Suppressor macrophage treated with lipopolysaccharide for 4 hours (primary cell): Measurements from ENCODE around the gene VOPP1.
"Not testable (repeated sequence)": the region's sequence is repeated elsewhere in the genome, so short reads cannot be mapped to it uniquely, and the experiment has no call there.

Experiments
- DNase-seq: peaks from one replicate; pipeline ENCODE4 v3.0.0-alpha.2; 2020

VOPP1 gene

GRCh38 chr7:55527307-55527706, 45.0 kb downstream of the VOPP1 start:
- DNase-seq: no peak

GRCh38 chr7:55526770-55527169, 45.5 kb downstream of the VOPP1 start:
- DNase-seq: peak; percentile 56

- DNase-seq: no peak
Measured at GRCh38 chr7:55526329-55526728, 46.0 kb downstream of the VOPP1 start.

- no peak for DNase-seq
Measured at GRCh38 chr7:55524558-55525310, 47.6 kb downstream of the VOPP1 start.

DNA sequence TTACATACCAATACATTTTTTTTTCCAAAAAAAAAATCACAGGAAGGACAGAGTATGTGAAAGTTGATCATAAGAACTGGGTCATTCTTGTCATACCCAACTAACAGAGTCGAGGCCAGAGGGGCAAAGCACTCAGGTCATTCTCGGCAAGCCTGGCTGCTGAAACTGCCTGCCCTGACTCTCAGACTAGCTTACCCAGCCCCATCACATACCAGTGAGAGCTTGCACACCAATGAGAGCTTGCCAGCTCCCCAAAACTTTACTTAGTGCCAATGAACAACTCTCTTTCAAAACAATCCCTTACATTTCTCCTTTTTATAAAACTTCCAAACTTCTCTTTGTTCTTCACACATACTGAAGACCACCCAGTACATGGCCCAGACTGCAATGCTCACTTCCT, 48.9 kb downstream of the VOPP1 start:
- DNase-seq: no peak

GRCh38 chr7:55521917-55522902, 50.1 kb downstream of the VOPP1 start:
- DNase-seq: no peak

GRCh38 chr7:55521512-55521911, 50.8 kb downstream of the VOPP1 start:
- no peak for DNase-seq

DNA sequence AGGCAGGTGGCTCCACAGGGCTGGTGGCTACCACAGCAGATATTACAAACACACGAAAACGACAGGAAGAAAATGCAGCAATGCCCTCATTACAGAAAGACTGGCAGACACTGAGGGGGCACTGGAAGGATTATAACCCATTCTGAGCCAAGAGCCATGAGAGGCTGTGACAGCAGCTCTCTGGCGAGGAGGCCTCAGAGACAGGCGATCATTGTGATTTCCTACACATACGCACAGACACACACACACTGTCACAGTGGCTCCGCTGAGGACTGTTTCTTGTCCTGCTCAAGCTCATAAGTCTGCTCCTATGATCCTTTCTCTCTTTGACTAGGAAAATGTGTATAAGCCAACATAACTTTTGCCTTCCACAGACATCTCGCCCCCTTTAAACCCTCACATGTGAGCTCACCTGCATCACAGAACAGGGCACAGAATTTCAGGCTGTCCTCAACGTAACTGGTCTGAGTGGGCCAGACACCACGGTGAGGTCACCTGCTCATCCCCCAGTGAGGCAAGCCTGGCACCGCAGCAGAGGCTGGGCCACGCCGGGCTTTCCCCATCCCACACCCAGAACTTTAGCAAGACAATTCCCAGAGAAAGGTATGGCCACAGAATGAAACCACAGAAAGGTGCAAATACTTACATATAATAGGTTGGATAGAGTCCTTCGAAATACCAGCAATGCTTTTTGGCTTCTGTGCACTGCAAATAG, 51.7 kb downstream of the VOPP1 start:
- DNase-seq: no peak

DNA sequence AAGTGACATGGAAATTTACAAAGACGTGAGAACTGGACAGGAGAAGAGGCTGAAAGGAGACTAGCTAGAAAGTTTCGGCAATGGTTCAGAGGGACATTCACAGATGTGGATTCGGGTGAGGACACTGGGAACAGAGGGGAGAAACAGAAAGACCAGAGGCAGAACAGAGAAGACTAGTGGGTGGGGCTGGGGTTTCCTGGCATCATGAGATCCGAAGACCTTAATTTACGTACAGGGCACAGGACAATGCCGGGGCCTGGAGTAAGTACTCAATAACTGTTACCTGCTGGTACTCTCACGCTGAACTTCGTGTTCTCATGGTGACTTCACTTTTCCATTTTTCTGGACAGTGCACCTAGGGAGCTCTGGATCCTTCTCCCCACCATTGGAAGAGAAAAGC, 53.5 kb downstream of the VOPP1 start:
- no peak for DNase-seq

- no peak for DNase-seq
Measured at GRCh38 chr7:55517936-55518689, 54.2 kb downstream of the VOPP1 start.

GRCh38 chr7:55517191-55517633, 55.1 kb downstream of the VOPP1 start:
- no peak for DNase-seq

DNA sequence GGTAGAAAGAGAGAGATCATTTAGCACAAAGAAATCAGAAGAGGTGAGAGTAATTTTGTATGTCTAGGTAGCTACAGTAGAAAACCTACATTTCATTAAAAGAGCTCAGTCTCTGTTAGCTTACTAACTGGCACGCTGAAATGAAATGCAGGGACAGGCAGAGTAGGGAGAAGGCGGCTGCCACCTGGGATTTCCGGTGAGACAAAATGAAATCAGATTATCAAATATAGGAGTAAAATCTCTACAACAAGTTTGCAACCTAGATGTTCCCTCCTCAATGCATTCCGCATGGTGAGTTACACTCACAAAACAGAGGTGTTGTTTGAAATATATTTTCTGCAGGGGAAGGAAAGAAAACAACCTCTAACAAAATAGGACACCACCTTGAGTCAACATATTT, 55.9 kb downstream of the VOPP1 start:
- DNase-seq: no peak

- no peak for DNase-seq
Measured at GRCh38 chr7:55515569-55516279, 56.6 kb downstream of the VOPP1 start.

GRCh38 chr7:55514546-55515265, 57.6 kb downstream of the VOPP1 start:
- no peak for DNase-seq

DNA sequence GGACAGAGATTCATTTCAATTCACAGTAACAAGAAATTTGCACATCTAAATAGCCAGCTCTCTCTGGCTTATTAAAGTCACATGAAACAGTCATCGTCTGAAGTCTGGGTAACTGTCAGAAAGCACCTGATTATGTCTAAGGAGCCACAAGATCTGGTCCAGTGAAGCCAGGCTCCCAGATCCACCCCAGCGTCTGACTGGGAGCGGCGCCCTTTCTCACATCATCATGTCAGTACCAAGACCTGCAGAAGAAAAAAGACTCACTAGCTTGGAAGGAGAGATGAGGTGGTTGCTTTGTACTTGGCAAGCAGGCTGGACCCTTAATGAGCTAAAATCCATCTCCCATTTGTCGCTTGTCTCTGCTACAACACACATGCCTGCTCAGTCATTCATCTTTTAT, 58.4 kb downstream of the VOPP1 start:
- DNase-seq: no peak

DNA sequence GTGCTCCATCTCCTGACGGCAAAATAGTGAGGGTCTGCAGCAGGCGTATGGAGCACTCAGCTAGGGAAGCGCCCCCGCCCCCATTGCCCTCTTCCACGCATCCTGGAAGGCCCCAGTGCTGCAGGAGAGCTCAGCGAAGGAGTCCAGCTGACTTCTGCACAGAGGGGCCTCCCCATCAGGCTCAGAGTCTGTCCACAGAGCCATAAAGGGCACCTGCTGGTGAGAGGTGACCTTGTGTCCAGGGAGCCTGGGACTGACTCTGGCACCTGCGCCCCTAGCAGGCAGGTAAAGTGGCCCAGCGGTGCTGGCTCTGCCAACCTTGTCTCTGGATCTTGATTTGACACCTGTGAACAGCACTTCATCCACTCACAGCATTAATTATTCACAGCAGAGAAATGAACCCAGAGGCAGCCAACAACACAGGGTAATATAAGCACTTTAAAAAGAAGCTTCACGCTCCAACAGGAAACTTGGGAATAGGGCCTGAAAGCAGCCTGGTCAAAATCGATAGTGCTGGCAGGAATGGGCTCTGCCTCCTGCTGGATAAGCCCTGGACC, 59.6 kb downstream of the VOPP1 start:
- DNase-seq: no peak

GRCh38 chr7:55510621-55511020, 61.7 kb downstream of the VOPP1 start:
- DNase-seq: no peak

DNA sequence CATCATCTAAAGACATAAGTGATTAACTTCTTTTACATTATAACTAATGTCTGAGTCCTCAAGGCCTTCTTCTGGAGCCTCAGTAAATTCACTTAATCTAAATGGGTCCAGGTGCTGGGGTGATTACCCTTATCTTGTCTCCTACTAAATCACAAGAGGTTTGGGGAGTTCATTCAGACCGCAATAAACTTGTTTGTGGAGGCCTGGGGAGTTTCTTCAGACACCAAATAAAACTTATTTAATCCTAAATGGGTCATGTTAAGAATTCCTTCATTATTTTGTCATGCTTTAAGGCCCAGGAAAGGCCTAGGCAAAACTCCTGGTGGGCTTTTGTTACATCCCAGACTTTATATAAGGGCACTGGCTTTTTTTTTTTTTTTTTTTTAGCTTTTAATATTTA, 62.1 kb downstream of the VOPP1 start:
- not testable (repeated sequence) for DNase-seq

GRCh38 chr7:55509322-55509721, 63.0 kb downstream of the VOPP1 start:
- DNase-seq: peak; percentile 86

DNA sequence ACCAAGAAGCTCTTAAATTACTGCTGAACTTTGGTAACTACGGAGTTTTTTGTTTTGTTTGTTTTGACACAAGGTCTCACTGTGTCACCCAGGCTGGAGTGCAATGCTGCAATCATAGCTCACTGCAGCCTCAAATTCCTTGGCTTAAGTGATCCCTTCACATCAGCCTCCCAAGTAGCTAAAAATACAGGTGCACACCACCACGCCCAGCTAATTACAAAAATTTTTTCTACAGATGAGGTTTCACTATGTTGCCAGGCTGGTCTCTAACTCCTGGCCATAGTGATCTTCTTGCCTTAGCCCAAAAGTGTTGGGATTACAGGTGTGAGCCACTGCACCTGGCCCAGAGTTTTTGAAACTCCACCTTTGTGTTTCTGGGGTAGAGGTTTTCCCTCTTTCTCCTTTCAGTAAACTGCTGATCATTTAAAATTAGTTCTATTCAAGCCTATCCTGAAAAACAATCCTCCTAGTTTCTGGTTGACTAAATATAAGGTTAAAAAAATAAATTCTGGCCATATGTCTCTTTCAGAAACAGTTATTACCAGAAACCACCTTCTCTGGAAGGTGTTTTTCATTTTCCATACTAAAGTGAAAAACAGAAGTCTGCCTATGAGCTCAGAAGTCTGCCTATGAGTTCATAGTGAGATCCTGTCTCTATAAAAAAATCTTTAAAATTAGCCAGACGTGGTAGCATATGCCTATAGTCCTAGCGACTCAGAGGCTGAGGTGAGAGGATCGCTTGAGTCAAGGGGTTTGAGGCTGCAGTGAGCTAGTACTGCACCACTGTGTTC, 63.9 kb downstream of the VOPP1 start:
- DNase-seq: no peak
